LHCN-M2 (cell line): ENCODE data around the gene ADGRB2. TPM values are rescaled to one million over a fixed set of nuclear protein-coding genes. Genes with fewer than 3 reads are reported as not detected.

Experiments
- DNase-seq: peaks from one replicate; pipeline ENCODE4 v3.0.0-alpha.2; 2012; ENCODE audit warnings: low read depth
- total RNA-seq: library from RNA; depleted of rRNA; stranded (reverse); fragments of >200 nt; gene quantifications from 2 replicates; pipeline ENCODE4 v1.2.3, GENCODE V29; 2014

ADGRB2 gene
- total RNA-seq, 1 experiment from 2014 or later: 22.6 TPM

DNA sequence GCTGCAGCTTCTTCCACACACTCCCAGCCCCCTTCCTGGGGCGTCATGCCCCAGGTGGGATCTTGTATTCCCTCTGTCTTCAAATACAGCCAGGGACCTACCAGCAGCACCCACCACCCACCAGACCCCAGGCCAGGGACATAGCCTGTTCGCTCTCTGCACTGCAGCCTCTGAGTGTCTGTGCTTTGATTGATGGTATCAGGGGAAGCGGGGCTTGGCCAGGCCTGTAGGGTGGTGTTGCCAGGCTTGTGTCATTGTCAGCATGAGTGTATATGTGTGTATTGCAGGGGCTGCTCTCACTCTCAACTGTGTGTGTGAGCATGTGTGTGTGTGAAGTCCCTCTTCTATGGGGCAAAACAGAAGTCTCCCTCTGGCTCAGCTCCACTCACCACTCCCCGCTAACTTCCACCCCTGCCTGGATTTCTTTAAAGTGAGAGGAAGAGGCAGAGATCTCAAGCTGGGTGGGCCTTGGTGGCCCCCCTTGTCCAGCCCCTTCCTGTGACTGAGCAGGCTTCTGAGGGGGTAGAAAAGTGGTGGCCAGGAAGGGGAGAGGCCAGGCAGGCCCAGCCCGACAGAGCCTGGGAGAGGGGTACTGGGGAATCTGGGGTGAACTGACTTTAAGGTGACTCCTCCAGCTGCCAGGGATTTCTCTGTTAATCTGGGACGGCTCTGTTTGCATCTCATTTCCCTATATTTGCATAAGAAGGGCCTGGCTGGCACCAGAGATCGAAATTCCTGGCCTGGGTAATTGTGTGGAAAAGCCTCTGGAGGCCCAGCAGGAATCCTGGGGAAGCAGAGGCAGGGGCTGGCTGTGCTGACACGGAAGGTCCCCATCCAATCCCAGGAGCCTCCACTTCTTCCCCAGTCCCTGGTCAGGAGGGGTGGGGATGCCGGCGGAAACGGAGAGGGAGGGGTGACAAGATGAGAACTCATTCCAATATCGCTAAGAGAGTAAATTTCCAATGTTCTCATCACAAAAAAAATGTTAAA is 18.6 kb upstream of the ADGRB2 start:
- no peak for DNase-seq

DNA sequence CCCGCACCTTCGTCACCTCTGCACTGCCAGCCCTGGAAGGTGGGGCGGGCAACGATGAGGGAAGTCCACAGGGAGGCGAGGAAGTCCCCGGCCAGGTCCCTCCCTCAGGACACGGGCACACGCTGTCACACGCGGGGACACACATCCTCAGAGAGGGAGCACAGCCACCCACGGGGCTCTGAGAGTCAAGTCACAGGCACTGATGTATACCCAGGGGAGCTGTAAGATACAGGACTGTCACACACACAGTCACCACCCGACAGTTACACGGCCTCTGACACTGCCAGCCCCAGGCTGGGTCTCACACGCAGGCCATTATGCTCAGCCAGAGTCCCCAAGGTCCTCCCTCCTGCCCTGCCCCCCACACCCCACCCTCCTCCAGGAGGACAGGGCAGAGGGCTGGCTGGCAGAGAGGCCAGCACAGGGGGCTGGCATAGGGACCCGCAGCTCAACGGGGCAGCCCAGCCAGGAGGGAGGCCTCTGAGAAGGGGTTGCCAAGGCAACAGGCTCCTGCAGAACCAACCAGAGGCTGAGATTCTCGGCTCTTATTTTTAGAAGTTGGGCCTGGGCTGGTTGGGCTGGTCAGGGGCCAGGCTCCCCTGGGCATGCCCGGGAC is 17.7 kb upstream of the ADGRB2 start:
- no peak for DNase-seq

DNA sequence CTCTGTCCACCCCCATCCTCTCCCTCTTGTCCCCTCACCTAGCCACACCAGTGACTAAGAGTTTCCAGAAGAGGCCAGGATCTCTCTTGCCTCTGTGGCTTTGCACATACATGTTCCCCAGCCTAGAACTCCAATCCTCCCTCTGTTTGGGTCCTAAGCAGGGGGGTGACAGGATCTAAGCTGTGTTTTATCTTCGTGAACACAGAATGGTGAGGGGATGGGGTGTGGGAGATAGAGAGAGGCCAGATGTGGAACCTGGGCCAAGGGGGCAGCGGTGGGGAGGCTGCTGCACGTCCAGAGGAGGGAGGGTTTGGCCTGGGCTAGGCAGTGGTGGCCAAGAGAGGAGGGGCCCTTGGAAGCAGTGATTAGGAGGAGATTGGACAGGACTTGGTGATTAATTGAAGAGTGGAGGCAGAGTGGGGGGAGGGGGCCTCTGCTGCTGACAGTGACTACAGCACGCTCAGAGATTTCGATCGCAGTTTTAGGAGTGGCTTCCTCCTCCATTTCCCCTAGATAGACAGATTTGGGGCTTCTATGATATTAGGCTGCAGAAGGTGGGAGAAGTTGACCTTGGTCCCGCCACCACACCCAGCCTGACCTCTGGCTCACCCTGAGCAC is 17.1 kb upstream of the ADGRB2 start:
- DNase-seq: no peak

DNA sequence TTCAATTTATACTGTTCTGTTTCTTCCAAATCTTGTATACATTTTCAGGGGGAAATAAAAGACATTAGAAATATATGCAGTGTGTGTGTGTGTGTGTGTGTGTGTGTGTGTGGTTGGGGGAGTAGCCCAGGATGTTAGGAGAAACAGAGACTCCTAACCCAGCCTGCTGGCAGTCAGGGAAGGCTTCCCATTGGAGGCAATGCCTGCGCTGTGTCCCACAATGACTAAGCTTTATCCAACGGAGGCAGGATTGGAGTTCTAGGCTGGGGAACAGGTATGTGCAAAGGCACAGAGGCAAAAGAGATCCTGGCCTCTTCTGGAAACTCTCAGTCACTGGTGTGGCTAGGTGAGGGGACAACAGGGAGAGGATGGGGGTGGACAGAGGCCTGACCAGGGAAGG is 16.5 kb upstream of the ADGRB2 start:
- DNase-seq: no peak

DNA sequence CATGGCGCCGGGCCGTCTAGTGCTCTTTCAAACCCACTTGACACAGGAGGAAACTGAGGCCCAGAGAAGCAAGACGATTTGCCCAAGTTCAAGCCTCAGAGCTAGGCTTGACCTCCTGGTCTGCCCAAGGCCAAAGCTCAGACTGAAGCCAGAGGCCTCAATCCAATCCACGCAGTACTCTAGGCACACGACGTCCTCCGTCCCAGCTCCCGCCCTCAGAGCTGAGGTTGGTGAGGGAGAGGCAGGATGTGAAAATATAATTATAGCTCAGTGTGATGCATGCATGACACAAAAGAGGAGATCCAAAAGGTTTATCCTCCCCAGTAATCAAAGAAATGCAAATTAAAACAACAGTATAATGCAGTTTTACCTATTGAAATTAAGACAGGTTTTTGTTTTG is 15.5 kb upstream of the ADGRB2 start:
- DNase-seq: no peak

DNA sequence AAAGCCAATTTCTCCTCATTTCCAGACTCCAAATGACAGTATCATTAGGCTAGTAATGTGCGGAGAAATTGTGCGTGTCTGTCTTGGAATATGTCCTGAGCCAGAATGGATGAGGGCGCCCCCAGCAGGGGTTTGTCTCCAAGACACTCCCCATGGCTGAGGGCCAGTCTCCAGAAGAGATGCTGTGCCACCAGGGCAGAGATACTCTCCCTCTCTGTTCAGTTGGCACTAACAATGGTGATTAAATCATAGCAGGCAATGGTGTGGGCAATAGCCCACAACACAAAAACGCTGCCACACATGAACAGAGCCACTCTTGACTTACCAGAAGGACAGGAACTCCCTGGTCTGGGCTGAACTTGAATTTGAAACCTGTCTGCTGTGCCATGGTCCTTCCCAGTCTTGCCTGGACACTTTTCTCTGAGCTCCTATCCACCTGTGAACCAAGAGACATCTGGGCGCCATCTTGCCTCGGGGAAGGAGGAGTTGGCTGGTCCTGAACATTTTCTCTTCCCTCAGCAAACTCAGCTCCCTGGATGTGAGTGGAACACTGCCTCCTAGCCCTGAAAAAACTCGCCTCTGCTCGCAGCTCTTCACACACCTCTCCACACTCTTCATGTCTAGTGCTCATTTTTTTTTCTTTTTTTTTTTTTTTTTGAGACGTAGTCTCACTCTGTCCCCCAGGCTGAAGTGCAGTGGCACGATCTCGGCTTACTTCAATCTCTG is 14.8 kb upstream of the ADGRB2 start:
- no peak for DNase-seq

DNA sequence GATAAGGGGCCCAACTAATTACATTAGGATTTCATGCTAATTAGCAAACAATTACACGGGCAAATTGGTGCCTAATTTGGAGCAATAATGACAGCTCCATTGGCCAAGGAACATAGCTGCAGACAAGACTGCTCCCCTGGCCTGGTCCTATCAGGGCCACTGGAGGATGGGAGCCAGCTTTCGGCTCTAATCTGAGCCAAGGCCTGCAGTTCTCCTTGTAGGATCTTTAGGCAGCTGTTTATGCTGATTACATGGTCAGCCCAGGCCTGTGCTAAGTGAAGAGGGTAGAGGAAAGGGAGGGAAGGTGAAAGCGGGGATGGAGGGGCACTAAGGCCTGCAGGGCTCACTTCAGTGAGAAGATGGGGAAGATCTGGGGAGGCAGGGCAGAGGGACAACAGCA is 12.4 kb upstream of the ADGRB2 start:
- DNase-seq: no peak

DNA sequence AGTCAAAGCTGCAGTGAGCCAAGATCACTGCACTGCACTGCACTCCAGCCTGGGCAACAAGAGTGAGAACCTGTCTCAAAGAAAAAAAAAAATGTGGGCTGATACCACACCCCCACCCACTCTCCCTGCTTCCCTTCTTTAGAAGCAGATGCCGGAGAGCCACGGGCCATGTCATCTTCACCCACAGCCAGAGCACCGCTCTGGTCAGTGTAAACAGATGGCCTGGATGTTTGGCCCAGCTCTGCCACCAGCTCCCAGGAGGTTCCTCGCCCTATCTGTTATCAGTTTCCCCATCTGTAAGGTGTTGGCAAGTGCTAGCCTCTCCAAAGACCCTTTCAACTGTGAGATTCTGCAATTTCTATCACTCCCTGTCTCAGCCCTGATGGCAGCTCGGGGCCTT is 11.9 kb upstream of the ADGRB2 start:
- DNase-seq: no peak

DNA sequence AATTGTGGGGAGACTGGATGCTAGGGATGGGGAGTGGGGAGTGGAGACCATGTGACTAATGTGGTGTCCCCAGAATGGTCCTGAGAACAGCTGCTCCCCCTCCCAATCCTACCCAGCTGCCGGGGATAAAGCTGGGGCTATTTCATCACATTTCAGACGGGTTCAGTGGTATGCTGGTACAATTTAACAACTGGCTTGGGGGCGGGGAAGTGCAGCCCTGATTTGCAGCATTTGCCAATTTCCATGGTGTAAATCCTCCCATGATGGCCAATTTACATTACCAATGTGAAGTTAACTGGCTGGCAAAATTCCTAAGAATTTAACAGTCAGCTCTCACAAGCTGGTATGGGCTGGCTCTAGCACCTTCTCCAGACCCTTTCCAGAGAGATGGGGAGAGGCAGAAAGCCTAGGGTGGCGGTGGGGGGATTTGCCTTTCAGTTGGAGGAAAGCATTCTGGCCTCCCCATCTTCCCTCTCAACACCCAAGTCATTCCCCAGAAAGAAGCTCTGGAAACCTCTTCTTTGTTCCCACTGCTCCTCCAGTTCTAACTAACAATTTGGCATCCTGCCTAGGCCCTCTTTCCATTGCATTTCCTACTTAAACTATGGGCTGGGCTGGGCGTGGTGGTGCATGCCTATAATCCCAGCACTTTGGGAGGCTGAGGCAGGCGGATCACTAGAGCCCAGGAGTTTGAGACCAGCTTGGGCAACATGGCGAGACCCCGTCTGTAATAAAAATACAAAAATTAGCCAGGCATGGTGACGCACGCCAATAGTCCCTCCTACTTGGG is 11.3 kb upstream of the ADGRB2 start:
- DNase-seq: no peak

DNA sequence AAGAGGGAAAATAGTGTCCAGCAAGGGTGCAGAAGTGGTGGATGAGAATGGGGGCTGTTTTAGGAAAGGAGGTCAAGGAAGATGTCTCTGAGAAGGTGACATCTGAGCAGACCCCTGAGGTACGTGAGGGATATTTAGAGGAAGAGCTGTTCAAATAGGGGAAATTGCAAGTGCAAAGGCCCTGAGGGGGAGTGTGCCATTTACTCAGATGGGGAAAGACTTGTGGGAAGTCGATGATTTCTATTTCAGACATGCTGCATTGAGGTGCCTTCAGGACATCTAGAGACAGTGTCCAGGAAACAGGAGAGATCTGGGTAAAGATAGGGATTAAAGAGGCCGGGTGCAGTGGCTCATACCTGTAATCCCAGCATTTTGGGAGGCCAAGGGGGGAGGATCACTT is 10.4 kb upstream of the ADGRB2 start:
- no peak for DNase-seq

DNA sequence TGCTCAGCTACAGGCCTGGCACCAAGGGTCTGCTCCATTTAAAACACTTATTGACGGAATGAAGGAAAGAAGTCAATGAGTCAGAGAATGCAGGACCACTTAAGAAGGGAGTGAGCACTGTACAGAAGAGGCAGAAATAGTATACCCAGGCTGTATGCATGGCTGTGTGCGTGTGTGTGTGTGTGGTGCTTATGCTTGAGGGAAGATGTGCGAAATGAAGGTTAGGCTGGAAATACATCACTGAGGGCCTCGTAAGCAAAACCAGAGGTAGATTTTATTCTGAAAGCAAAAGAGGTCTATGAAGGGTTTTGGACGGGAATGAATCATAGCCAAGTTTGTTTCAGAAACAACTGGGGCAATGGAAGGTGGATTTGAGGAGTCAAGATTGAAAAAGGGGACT is 9.7 kb upstream of the ADGRB2 start:
- no peak for DNase-seq

DNA sequence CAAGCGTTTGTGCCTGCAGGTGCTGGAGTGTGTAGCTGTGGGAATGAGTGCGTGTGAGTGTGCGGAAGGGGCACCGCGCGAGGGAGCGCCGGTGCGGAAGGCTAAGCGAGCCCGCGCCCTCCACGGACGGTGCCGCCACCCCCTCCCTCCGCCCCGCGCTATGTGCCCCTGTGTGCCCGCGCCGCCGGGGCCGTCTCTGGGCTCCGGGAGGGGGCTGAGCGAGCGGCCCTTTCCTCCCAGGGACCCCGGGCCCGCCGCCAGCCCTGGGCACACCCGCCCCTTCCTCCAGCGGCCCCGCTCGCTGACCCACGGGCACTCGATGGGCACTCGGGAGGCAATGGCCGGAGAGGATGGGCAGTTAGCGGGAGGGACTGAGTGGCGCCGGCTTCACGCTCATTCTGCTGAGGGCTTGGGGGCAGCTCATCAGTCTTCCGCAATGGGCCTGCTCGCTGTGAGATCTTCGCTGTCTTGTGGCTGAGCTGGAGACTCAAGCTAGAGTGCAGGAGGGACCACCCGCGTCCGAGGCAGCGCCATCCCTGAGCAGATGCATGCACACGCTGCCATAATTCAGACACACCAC is 8.6 kb upstream of the ADGRB2 start:
- no peak for DNase-seq

DNA sequence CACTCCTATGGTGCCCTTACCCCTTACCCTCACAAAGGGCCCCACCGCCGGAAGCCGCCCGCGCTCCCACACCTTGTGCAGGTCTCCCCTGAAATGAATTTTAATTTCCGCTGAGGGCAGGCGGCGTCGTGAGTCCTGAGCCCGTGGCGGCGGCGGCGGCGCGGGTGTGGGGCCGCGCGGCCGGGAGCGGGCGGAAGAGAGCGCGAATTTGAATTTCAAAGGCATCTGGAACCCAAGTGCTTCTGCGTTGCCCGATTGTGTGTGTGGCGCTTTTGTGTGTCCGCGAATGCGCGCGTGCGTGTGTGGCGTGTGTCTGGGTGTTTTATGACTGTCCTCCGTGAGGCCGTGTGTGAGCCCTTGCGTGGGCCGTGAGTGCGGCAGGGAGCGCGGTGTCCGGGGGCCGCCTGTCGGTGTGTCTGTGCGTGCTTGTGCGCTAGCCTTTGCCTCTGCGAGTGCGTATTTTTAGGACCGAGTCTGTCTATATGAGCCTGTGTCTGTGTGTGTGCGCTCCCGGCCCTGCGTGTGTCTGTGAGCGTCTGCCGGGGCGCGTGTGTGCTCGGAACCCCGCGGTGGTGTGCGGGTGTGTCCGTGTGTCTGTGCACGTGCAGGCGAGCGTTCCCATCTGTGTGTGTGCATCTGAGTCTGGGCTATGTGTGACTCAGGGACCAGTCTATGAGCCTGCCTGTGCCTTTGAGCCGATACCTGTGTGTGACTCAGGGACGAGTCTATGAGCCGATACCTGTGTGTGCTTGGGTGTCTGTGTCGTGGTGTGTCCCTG is 7.9 kb upstream of the ADGRB2 start:
- DNase-seq: no peak

DNA sequence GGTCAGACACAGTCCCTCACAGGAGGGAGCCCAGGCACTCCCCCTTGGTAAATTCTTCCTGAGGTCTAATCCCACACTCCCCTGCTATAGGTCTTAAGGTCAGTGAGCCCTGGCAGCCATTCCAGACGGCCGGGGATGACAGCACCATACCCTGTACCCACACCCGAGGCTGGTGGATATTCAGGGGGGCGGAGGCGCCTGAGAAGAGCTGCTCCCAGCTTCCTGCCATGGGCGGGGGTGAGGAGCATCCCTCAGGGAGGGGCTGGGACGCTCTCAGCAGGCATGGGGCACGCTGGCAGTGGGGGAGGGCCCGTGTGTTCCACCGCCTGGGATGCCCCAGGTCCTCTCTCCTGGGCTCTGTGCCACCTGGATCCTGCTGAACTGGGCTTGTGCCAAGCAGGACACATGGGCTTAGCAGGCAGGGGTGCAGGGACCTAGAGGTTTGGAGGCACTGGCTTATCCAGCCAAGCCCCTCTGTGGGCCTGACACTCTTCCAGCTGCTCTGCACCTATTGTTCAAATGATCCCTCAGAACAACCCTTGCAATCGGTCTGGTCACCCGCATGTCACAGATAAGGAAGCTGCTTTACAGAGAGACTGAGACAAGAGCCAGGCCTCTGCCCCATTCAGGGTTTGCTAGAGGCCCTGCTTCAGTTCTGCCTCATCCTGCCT is 5.7 kb upstream of the ADGRB2 start:
- DNase-seq: no peak

DNA sequence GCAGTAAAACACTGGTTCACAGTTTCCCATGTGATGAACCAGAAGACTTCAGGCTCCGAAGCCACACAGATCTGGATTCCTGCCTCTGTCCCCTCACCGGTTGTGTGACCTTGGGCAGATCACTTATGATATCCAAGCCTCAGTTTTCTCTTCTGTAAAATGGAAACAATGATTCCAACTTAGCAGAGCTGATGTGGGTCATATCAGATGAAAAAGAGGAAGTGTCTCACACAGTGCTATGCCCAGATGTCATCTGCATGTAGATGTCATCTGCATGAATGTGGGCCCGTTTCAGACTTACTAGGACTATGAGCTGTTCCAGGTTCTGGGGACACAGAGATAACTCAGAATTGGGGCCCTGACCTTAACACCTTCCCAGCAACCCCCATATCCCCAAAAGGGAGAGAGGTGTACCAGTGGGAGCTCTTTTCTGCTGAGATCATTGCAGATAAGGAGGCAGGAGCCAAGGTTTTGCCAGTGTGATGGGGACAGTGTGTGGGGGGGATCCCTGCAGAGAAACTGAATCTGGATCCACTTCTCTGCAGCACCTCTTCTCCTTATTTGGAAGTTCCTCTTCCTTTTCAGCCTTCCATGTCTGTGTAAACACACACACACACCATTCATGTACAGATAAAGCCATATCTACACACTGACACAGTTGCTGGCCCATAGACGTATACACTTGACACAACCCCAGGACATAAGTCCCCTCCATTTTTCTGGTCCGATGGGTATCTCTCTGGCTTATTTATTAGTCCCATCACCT is 5.0 kb upstream of the ADGRB2 start:
- no peak for DNase-seq

DNA sequence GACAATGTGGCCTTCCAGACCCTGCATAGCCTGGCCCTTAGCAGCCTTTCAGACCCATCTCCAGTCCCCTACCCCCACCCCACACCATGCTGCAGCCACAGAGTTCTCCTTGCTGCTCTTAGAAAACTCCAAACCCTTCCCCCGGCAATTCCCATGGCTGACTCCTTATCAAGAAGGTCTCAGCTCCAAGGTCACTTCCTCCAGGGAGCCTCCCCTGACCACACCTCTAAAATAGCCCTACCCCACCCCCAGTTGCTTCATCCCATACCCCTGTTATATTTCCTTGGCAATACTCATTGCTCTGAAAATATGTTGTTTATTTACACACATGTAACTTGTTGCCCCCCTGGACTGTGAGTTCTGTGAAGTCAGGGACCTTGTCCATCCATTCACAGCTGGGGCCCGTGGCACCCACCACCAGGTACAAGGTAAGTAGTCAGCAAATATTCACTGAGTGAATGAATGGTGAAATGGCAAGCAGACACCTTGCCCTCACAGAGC is 4.3 kb upstream of the ADGRB2 start:
- no peak for DNase-seq

DNA sequence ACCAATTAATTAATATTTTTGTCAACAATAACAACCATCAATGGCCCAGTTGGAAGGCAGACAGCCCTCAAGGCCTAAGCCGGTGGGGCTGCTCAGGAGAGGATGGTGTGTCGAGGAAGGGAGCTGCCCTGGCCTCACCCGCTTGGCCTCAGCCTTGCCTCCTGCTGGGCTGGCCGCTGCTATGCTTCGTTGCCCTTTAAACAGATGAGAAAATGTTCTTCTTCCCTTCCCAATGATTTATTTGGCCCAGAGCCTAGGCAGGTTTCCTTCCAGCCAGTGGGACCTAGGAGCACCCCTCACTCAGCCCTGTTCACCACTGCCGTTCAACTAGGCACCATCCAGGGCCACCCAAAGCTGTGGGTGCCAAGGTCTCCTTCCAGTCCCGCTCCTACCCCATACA is 3.1 kb upstream of the ADGRB2 start:
- DNase-seq: no peak

DNA sequence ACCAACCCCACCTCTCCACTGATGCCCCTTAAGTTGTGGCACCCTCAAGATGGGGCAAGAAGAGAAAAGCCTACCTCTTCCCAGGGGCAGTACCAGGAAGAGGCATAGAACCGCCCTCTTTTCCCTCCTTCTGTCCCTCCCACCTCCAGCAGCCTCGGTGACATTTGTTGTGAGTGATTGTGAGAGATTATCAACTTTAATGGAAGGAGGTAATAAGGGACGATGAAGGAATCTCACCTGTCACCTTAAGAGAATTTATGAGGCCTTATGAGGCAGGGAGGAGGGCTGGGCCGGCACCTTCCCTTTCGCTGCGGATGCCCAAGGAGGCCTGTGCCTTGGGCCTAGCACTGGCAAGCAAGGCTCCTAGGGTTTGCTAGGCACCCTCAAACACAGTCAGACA is 1.4 kb upstream of the ADGRB2 start:
- no peak for DNase-seq
